ENCODE data around the gene POM121C. TPM values are rescaled to one million over a fixed set of nuclear protein-coding genes. Genes with fewer than 3 reads are reported as not detected.
"Not testable (repeated sequence)": the region's sequence is repeated elsewhere in the genome, so short reads cannot be mapped to it uniquely, and the experiment has no call there.

The POM121C gene
- total and polyA plus RNA-seq, 2 of the 13 experiments (the other 11 are each of a cell fraction or from before 2014, with no cell fraction given) = 7.3 to 20.2 TPM

GRCh38 chr7:75374144-75374518 is 112.0 kb downstream of the POM121C start:
- BruUV-seq (replicated peaks); H3K27me3 ChIP-seq (ENCODE audit: control insufficient read depth in 1 of 2, insufficient read depth in 2 of 2, low read length in 2 of 2); H4K20me1 ChIP-seq (ENCODE audit: insufficient read depth, low read length); DNase-seq (ENCODE audit: low spot score); FAIRE-seq; H2AFZ ChIP-seq (ENCODE audit: low read length); intact Hi-C loops (cut with micrococcal nuclease; ENCODE audit: unreplicated experiment); CTCF ChIA-PET (ENCODE audit: low intra/inter-chr PET ratio, low total read pairs); H3K4me2 ChIP-seq (ENCODE audit: low read depth, low read length); H3K4me3 ChIP-seq (replicated peaks in 1 of 3; ENCODE audit: insufficient read depth in 1 of 3, low read depth in 2 of 3, low read length in 3 of 3); H3K4me1 ChIP-seq (ENCODE audit: insufficient read depth, low read length); H3K36me3 ChIP-seq (replicated peaks in 1 of 2; ENCODE audit: control insufficient read depth in 1 of 2, insufficient read depth in 2 of 2, low read length in 2 of 2); H3K79me2 ChIP-seq (ENCODE audit: insufficient read depth, low read length); POLR2A ChIA-PET; H3K9ac ChIP-seq (ENCODE audit: insufficient read depth, low read depth, low read length); H3K9me3 ChIP-seq (ENCODE audit: low read length); H3K27ac ChIP-seq (ENCODE audit: extremely low read length, insufficient read depth, low read length); in situ Hi-C loops (cut with HindIII; ENCODE audit: extremely low pct_ligation_motif_present, low pct_unique_long_range_greater_than_20kb): not testable (repeated sequence)
- no CpG with 5 or more reads among the region's 4 CpGs for WGBS (ENCODE audit: low lambda C conversion rate)
- peak; percentile 64 for ATAC-seq

- intact Hi-C loops (cut with micrococcal nuclease; ENCODE audit: unreplicated experiment); H2AFZ ChIP-seq (ENCODE audit: low read length); ATAC-seq; POLR2A ChIA-PET; H3K9ac ChIP-seq (ENCODE audit: insufficient read depth, low read depth, low read length); H3K9me3 ChIP-seq (ENCODE audit: low read length); DNase-seq (ENCODE audit: low spot score); H3K4me1 ChIP-seq (ENCODE audit: insufficient read depth, low read length); H3K36me3 ChIP-seq (replicated peaks in 1 of 2; ENCODE audit: control insufficient read depth in 1 of 2, insufficient read depth in 2 of 2, low read length in 2 of 2); BruUV-seq (replicated peaks); in situ Hi-C loops (cut with HindIII; ENCODE audit: extremely low pct_ligation_motif_present, low pct_unique_long_range_greater_than_20kb); H3K79me2 ChIP-seq (ENCODE audit: insufficient read depth, low read length); FAIRE-seq; H3K27me3 ChIP-seq (ENCODE audit: control insufficient read depth in 1 of 2, insufficient read depth in 2 of 2, low read length in 2 of 2); H3K27ac ChIP-seq (ENCODE audit: extremely low read length, insufficient read depth, low read length); H3K4me3 ChIP-seq (replicated peaks in 1 of 3; ENCODE audit: insufficient read depth in 1 of 3, low read depth in 2 of 3, low read length in 3 of 3); H4K20me1 ChIP-seq (ENCODE audit: insufficient read depth, low read length); CTCF ChIA-PET (ENCODE audit: low intra/inter-chr PET ratio, low total read pairs); H3K4me2 ChIP-seq (ENCODE audit: low read depth, low read length): not testable (repeated sequence)
- WGBS (ENCODE audit: low lambda C conversion rate) = no CpG with 5 or more reads among the region's 9 CpGs
Observed at GRCh38 chr7:75367313-75367712, 118.8 kb downstream of the POM121C start.

Small RNA genes within 50 kb of the gene (small RNA-seq; reads per million reads assigned to genes)
- gene AC211429.1 (ENCODE audit: insufficient read depth in 2 of 3, insufficient read length in 3 of 3, low read depth in 2 of 3, low replicate concordance in 1 of 3) = 0 reads per million in 3 experiments
- gene RF00019 (ENCODE audit: insufficient read depth in 2 of 3, insufficient read length in 3 of 3, low read depth in 2 of 3, low replicate concordance in 1 of 3) = 0 reads per million in 3 experiments

Other genes starting within 250 kb of the POM121C start
- 4.5 and 5.7 TPM in 2 replicates for gene TRIM73, start 90.7 kb downstream of the POM121C start, total RNA-seq (2016; rRNA removed; fragmentation: Illumina TruSeq; extraction: Trizol)
- 1.5 and 3.1 TPM in 2 replicates for gene TRIM73, start 90.7 kb downstream of the POM121C start, polyA plus RNA-seq (2011; rRNA removed)
- gene SPDYE5, start 6.0 kb upstream of the POM121C start, total RNA-seq (2016; rRNA removed; fragmentation: Illumina TruSeq; extraction: Trizol) = not detected in 2 replicates
- gene SPDYE5, start 6.0 kb upstream of the POM121C start, polyA plus RNA-seq (2011; rRNA removed) = not detected in 2 replicates

Data from HepG2 (cell line).